Medulla oblongata (tissue), 1 donor: ENCODE measurements around the gene SYDE2.

Experiments used
- DNase-seq: peaks from one replicate; pipeline ENCODE4 v3.0.0-alpha.2; 2015; ENCODE audit errors: extremely low spot score

SYDE2 gene

DNA sequence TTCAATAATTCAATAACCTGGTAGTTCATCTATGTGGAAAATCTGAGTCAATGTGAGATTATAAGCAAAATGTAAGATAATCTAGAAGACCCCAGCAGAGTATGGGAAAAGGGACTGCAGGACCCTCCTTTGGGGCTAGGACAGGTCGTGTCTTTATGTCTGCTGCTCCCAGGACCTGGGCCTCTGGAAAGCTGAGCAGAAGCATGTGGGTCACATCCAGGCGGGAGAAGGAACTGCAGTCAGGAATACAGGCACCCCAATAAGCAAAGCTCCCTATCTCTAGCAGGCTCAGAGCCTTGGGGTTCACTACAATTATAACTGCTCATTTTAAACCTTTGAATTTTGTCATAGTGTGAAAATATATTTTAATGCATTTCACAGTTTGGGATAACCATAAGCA lies 78.6 kb downstream of the SYDE2 start:
- DNase-seq = no peak

DNA sequence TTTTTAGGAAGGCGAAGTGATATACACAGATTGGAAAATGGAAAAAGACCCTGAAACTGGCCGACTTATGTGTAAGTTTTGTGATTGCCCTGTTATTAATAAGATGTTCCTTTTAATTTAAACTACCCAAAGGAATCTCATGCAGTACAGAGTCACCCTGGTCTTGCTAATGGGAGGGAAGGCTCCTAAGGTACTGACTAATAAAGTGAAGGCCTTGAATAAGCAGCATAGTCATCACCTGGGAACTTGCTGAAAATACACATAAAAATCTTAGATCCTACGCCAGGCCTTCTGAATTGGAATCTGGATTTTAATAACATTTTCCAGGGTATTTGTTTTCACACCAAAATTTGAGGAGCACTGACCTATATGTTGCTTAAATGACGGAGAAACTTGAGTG lies 79.1 kb downstream of the SYDE2 start:
- DNase-seq = no peak

DNA sequence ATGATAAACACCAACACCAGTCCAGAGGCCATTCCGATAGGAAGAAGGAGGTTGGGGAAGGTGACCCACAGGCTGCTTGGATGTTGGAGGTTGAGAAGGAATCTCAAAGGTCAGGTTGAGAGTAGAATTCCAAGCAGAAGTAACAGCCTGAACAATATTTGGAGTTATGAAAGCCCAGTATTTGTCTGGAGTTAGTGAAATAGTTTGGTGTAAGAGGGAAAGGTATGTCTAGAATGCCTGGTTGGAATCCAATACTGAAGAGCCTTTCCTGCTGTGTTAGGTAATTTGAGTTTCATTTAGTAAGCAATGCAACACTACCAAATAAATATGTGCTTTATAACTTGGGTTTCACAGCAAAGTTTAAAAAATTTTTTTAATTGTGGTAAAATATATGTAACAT lies 82.1 kb downstream of the SYDE2 start:
- DNase-seq = no peak

DNA sequence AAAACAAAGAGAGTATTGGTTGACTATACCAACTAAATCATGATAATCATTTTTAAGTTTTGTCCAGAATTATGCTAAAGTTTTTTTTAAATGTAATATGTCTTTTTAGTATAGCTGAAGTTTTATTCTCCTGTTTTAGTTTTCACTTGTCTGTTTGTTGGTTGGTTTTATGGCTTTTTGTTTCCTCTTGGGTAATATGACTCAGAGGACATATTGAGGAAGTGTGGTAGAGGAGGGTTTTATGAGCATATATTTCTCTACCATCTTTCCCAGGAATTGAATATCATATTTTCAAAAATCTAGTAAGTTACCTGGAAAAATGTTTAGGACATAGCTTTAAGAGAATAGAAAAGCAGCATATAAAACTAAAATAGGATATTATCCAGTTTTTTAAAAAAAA lies 84.0 kb downstream of the SYDE2 start:
- no peak for DNase-seq

DNA sequence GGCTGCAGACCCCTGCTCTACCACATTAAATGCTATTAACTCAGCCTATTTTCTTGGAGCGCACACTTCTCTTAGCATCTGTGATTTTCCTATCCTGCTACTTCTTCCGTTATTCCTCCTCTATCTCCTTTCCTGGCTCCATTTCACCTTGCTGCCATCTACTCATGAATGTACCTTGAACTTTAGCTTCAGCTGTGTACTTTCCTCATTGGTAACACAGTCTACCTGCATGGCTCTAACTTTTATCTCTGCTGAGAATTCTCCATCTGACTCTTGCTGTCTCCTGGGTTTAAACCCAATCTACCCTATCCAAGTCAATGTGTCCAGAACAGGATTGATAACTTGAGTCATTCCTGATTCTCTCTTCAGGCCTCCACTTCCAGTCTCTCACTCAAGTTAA lies 84.9 kb downstream of the SYDE2 start:
- DNase-seq = no peak

DNA sequence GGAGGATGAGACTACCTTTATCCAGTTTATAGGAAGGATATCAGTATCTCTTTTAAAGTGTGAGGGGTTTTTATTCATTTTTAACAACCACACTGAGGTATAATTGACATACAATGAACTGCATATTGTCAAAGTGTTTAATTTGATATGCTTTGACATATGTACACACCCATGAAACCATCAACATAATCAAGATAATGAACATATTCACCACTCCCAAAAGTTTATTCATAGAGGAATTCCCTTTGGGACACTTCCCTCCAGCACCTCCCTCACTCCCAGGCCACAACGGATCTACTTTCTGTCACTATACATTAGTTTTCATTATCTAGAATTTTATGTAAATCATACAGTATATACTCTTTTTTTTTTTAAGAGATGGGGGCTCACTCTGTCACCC lies 89.1 kb downstream of the SYDE2 start:
- DNase-seq = no peak

DNA sequence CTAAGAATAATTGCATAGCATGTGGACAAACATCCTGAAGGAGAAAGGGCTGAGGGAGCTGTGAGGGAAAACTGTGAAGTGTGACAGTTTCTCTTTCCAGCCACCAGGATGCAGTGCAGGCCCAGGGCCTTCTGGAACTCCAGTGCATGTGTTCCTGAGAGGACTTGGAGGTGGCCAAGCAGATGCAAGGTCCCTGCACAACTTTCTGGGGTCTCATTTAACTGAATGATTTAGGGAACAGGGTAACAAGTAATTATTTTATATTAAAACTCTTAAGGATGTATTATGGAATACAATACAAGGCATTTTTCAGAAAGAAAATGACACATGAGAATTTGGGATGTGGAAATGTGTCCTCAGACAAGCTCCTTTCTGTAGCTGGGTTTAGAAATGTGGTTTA lies 91.3 kb downstream of the SYDE2 start:
- DNase-seq = peak; percentile 51
